Measurements from ENCODE around the gene ROR2.

The ROR2 gene

GRCh38 chr9:91757782-91758181 is 192.2 kb downstream of the ROR2 start:
- no peak overlapping the region for H3K4me3 Mint-ChIP-seq
- DNase-seq (no peak), ATAC-seq (replicated peaks) (no peak)
- H3K36me3 Mint-ChIP-seq = peaks cover 0 to 3% of the 10 kb centered on the region in 2 donors
- peaks cover 5% of the 10 kb centered on the region in 2 donors for H3K4me1 Mint-ChIP-seq
- H3K9me3 Mint-ChIP-seq = peaks cover 0 to 7% of the 10 kb centered on the region in 2 donors
- H3K27ac Mint-ChIP-seq = no peak overlapping the region
- H3K27me3 Mint-ChIP-seq = peaks cover 13 to 25% of the 10 kb centered on the region in 2 donors

- Mint-ChIP-seq H3K4me1 (peaks cover 5% of the 10 kb centered on the region in 2 donors), H3K27me3 (peaks cover 13 to 20% of the 10 kb centered on the region in 2 donors), H3K4me3 (no peak overlapping the region), H3K36me3 (no peaks in the 10 kb centered on the region), H3K9me3 (no peaks in the 10 kb centered on the region), H3K27ac (no peak overlapping the region)
- no peak for DNase-seq
- ATAC-seq (replicated peaks) = no peak
These were observed 193.6 kb downstream of the ROR2 start for GRCh38 chr9:91756510-91756780.

- Mint-ChIP-seq H3K27me3 (peaks cover 13 to 20% of the 10 kb centered on the region in 2 donors), H3K9me3 (no peaks in the 10 kb centered on the region), H3K4me3 (no peak overlapping the region), H3K4me1 (peaks cover 5% of the 10 kb centered on the region in 2 donors), H3K36me3 (no peaks in the 10 kb centered on the region), H3K27ac (no peak overlapping the region)
- no peak for ATAC-seq (replicated peaks)
- no peak for DNase-seq
These were observed 194.1 kb downstream of the ROR2 start for GRCh38 chr9:91755761-91756509.

- no peaks in the 10 kb centered on the region for H3K9me3 Mint-ChIP-seq
- no peak overlapping the region for H3K4me3 Mint-ChIP-seq
- peaks cover 13 to 25% of the 10 kb centered on the region in 2 donors for H3K27me3 Mint-ChIP-seq
- peaks cover 5% of the 10 kb centered on the region in 2 donors for H3K4me1 Mint-ChIP-seq
- no peak overlapping the region for H3K27ac Mint-ChIP-seq
- no peaks in the 10 kb centered on the region for H3K36me3 Mint-ChIP-seq
- no peak for DNase-seq
- no peak for ATAC-seq (replicated peaks)
These were observed 196.3 kb downstream of the ROR2 start for GRCh38 chr9:91753711-91754110.

- H3K4me3 Mint-ChIP-seq = no peak overlapping the region
These were observed 198.1 kb downstream of the ROR2 start for GRCh38 chr9:91751922-91752321.

GRCh38 chr9:91750343-91750742 is 199.7 kb downstream of the ROR2 start:
- Mint-ChIP-seq H3K9me3 (no peaks in the 10 kb centered on the region), H3K4me1 (no peaks in the 10 kb centered on the region), H3K4me3 (no peak overlapping the region), H3K36me3 (no peaks in the 10 kb centered on the region), H3K27ac (no peak overlapping the region), H3K27me3 (peaks cover 7 to 15% of the 10 kb centered on the region in 2 donors)
- DNase-seq (no peak), ATAC-seq (replicated peaks) (no peak)

More at GRCh38 chr9:91751922-91752321, 198.1 kb downstream of the ROR2 start:
- Mint-ChIP-seq H3K9me3 (no peaks in the 10 kb centered on the region), H3K4me1 (no peaks in the 10 kb centered on the region), H3K36me3 (no peaks in the 10 kb centered on the region), H3K27ac (no peak overlapping the region), H3K27me3 (peaks cover 15% of the 10 kb centered on the region in 2 donors)
- ATAC-seq (replicated peaks) (no peak), DNase-seq (no peak)

GRCh38 chr9:91746904-91747303 is 203.1 kb downstream of the ROR2 start:
- no peak for ATAC-seq (replicated peaks)
- Mint-ChIP-seq H3K9me3 (no peaks in the 10 kb centered on the region), H3K4me1 (no peaks in the 10 kb centered on the region), H3K4me3 (no peak overlapping the region), H3K27ac (no peak overlapping the region), H3K36me3 (no peaks in the 10 kb centered on the region), H3K27me3 (peaks cover 7 to 25% of the 10 kb centered on the region in 2 donors)
- DNase-seq = no peak

GRCh38 chr9:91746357-91746756 is 203.7 kb downstream of the ROR2 start:
- H3K4me3 Mint-ChIP-seq = no peak overlapping the region
- H3K36me3 Mint-ChIP-seq = no peaks in the 10 kb centered on the region
- H3K27ac Mint-ChIP-seq = no peak overlapping the region
- H3K9me3 Mint-ChIP-seq = no peaks in the 10 kb centered on the region
- no peak for ATAC-seq (replicated peaks)
- DNase-seq = no peak
- no peaks in the 10 kb centered on the region for H3K4me1 Mint-ChIP-seq
- H3K27me3 Mint-ChIP-seq = peaks cover 7 to 25% of the 10 kb centered on the region in 2 donors

- Mint-ChIP-seq H3K27me3 (peaks cover 7 to 24% of the 10 kb centered on the region in 2 donors), H3K9me3 (no peaks in the 10 kb centered on the region), H3K36me3 (no peaks in the 10 kb centered on the region), H3K4me3 (no peak overlapping the region), H3K27ac (no peak overlapping the region), H3K4me1 (no peaks in the 10 kb centered on the region)
- DNase-seq (no peak), ATAC-seq (replicated peaks) (no peak)
These were observed 205.9 kb downstream of the ROR2 start for GRCh38 chr9:91744114-91744513.

GRCh38 chr9:91741522-91741921 is 208.5 kb downstream of the ROR2 start:
- Mint-ChIP-seq H3K9me3 (no peaks in the 10 kb centered on the region), H3K36me3 (no peaks in the 10 kb centered on the region), H3K4me3 (no peak overlapping the region), H3K27me3 (peaks cover 20 to 23% of the 10 kb centered on the region in 2 donors), H3K27ac (no peak overlapping the region), H3K4me1 (no peaks in the 10 kb centered on the region)
- peak; percentile 41 to 75 for ATAC-seq (replicated peaks)
- DNase-seq = no peak

- H3K9me3 Mint-ChIP-seq = no peaks in the 10 kb centered on the region
- ATAC-seq (replicated peaks) = no peak
- H3K27ac Mint-ChIP-seq = no peak overlapping the region
- H3K4me1 Mint-ChIP-seq = no peaks in the 10 kb centered on the region
- H3K36me3 Mint-ChIP-seq = no peaks in the 10 kb centered on the region
- peaks cover 27 to 29% of the 10 kb centered on the region in 2 donors for H3K27me3 Mint-ChIP-seq
- no peak for DNase-seq
- H3K4me3 Mint-ChIP-seq = no peak overlapping the region
These were observed 209.3 kb downstream of the ROR2 start for GRCh38 chr9:91740701-91741100.

GRCh38 chr9:91736898-91737601 is 213.0 kb downstream of the ROR2 start:
- Mint-ChIP-seq H3K4me3 (no peak overlapping the region), H3K4me1 (peaks cover 3 to 4% of the 10 kb centered on the region in 2 donors), H3K27ac (no peak overlapping the region), H3K27me3 (peaks cover 17 to 46% of the 10 kb centered on the region in 2 donors), H3K36me3 (no peaks in the 10 kb centered on the region), H3K9me3 (no peaks in the 10 kb centered on the region)
- DNase-seq (no peak), ATAC-seq (replicated peaks) (no peak)

- DNase-seq (no peak), ATAC-seq (replicated peaks) (no peak)
- H3K9me3 Mint-ChIP-seq = no peaks in the 10 kb centered on the region
- no peak overlapping the region for H3K27ac Mint-ChIP-seq
- H3K4me1 Mint-ChIP-seq = peaks cover 3 to 4% of the 10 kb centered on the region in 2 donors
- H3K4me3 Mint-ChIP-seq = no peak overlapping the region
- peaks cover 17 to 46% of the 10 kb centered on the region in 2 donors for H3K27me3 Mint-ChIP-seq
- H3K36me3 Mint-ChIP-seq = no peaks in the 10 kb centered on the region
These were observed 213.7 kb downstream of the ROR2 start for GRCh38 chr9:91736311-91736710.

GRCh38 chr9:91735049-91735448 is 215.0 kb downstream of the ROR2 start:
- Mint-ChIP-seq H3K36me3 (no peaks in the 10 kb centered on the region), H3K9me3 (no peaks in the 10 kb centered on the region), H3K27ac (no peak overlapping the region), H3K4me3 (no peak overlapping the region), H3K27me3 (peaks cover 17 to 46% of the 10 kb centered on the region in 2 donors), H3K4me1 (peaks cover 3 to 4% of the 10 kb centered on the region in 2 donors)
- no peak for DNase-seq
- ATAC-seq (replicated peaks) = no peak

- H3K36me3 Mint-ChIP-seq = no peaks in the 10 kb centered on the region
- ATAC-seq (replicated peaks) (peak; percentile 54 to 62), DNase-seq (no peak)
- H3K4me1 Mint-ChIP-seq = peaks cover 3 to 4% of the 10 kb centered on the region in 2 donors
- H3K27me3 Mint-ChIP-seq = peaks cover 17 to 46% of the 10 kb centered on the region in 2 donors
- H3K9me3 Mint-ChIP-seq = no peaks in the 10 kb centered on the region
- H3K4me3 Mint-ChIP-seq = no peak overlapping the region
- H3K27ac Mint-ChIP-seq = no peak overlapping the region
These were observed 215.6 kb downstream of the ROR2 start for GRCh38 chr9:91734371-91734981.

Data from stimulated activated naive B cell treated with anti-CD40 and anti-IgM and Interleukin-4, amounts not matched to agents 10 μg/mL and 1 μg/mL and 100 μg/mL, for 72 hours (primary cell).